B cell (primary cell): Measurements from ENCODE around the gene TMF1.

Experiments used
- CTCF ChIP-seq: fragments of 200-600 bp; IDR thresholded peaks from one replicate; pipeline ENCODE4 v1.8.0; 2022; ENCODE audit warnings: antibody characterized with exemption, mild to moderate bottlenecking
- EZH2 ChIP-seq: IDR thresholded peaks from 2 replicates; pipeline ENCODE4 v1.6.1; 2012; ENCODE audit warnings: borderline replicate concordance, low read depth, mild to moderate bottlenecking, moderate library complexity, low read length; ENCODE audit not compliant: insufficient read depth, poor library complexity, severe bottlenecking

DNA sequence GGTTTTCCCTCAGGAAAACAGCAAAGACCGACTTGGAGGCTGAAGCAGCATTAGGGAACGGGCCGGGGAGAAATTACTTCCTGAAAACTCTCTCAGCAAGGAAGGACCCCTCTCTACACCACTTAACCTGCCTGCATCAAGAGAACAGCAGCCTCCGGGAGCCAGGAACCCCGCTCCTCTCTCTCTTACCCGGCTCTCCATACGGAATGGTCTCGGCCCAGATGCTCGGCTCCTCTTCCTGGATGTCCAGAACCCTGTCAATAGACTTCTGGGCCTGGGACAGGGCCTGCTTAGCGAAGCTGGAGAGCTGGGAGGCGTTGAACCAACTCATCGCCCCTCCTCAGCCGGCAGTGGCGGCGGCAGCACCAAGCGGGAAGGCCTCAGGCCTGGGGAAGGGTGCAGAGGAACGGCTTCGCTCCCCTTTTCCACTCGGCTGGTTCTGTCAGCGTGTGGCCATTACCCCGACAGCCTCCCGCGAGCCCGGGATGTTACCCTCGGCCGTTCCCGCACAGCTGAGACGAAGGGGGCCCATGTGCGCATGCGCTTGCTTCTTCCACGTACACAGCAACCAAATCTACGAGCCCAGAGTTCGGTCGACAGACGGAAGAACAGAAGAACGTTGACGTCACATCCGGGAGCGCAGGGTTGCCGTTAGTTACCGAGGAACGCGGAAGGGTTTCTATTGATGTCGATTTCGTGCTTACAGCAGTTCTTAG, at the start of gene TMF1:
- no peak for TF ChIP-seq EZH2
- no peak for TF ChIP-seq CTCF
